NCI-H1694 treated with DMSO at 0.1 percent for 48 hours (cell line): ENCODE measurements around the gene YEATS4.

Source experiments
- DNase-seq: peaks from one replicate; lab custom pipeline; 2025; lab: John Stamatoyannopoulos, UW

The YEATS4 gene

GRCh38 chr12:69392179-69392928, 32.8 kb downstream of the YEATS4 start:
- DNase-seq = no peak

GRCh38 chr12:69396041-69396440, 36.5 kb downstream of the YEATS4 start:
- no peak for DNase-seq

GRCh38 chr12:69396963-69397362, 37.4 kb downstream of the YEATS4 start:
- DNase-seq = no peak

GRCh38 chr12:69397978-69398377, 38.4 kb downstream of the YEATS4 start:
- DNase-seq = no peak

GRCh38 chr12:69401940-69402339, 42.4 kb downstream of the YEATS4 start:
- DNase-seq = no peak

- no peak for DNase-seq
These were observed 45.5 kb downstream of the YEATS4 start for GRCh38 chr12:69404851-69405565.

GRCh38 chr12:69405566-69405865, 46.0 kb downstream of the YEATS4 start:
- no peak for DNase-seq

GRCh38 chr12:69406217-69406616, 46.7 kb downstream of the YEATS4 start:
- no peak for DNase-seq

- DNase-seq = no peak
These were observed 51.0 kb downstream of the YEATS4 start for GRCh38 chr12:69410571-69410970.

GRCh38 chr12:69412655-69413054, 53.1 kb downstream of the YEATS4 start:
- no peak for DNase-seq

GRCh38 chr12:69415471-69416275, 56.1 kb downstream of the YEATS4 start:
- no peak for DNase-seq

GRCh38 chr12:69417231-69417630, 57.7 kb downstream of the YEATS4 start:
- no peak for DNase-seq

GRCh38 chr12:69417741-69418167, 58.2 kb downstream of the YEATS4 start:
- no peak for DNase-seq

GRCh38 chr12:69419701-69420100, 60.2 kb downstream of the YEATS4 start:
- DNase-seq = no peak

GRCh38 chr12:69421548-69421947, 62.0 kb downstream of the YEATS4 start:
- DNase-seq = no peak

- DNase-seq = no peak
These were observed 63.7 kb downstream of the YEATS4 start for GRCh38 chr12:69423037-69423905.

GRCh38 chr12:69425417-69425816, 65.9 kb downstream of the YEATS4 start:
- no peak for DNase-seq

- no peak for DNase-seq
These were observed 69.0 kb downstream of the YEATS4 start for GRCh38 chr12:69428351-69429073.

GRCh38 chr12:69430942-69431590, 71.5 kb downstream of the YEATS4 start:
- no peak for DNase-seq

GRCh38 chr12:69431591-69432222, 72.2 kb downstream of the YEATS4 start:
- DNase-seq = no peak
